CD14-positive monocyte (primary cell): ENCODE data around the gene ARIH2. TPM values are rescaled to one million over a fixed set of nuclear protein-coding genes. Genes with fewer than 3 reads are reported as not detected.
A peak's percentile ranks its signal among the peaks of the same experiment; 100 is the strongest.

Experiments used
- DNase-seq, 3 donors: peaks; one replicate each; pipeline ENCODE4 v3.0.0-alpha.2; 2011 to 2022
- H2AFZ ChIP-seq: 2 replicates; pipeline ENCODE4 v1.6.0; 2012; ENCODE audit warnings: mild to moderate bottlenecking, low read depth, low read length, inconsistent platforms; ENCODE audit not compliant: insufficient read depth, poor library complexity, severe bottlenecking
- H3K27ac ChIP-seq, 2 donors: 1 replicate in 1 of 2; 2 replicates in 1 of 2; pipeline ENCODE4 v1.5.1; 2012 to 2013; ENCODE audit warnings: low read length in 2 of 2, control low read depth in 1 of 2, inconsistent platforms in 1 of 2, low read depth in 1 of 2, mild to moderate bottlenecking in 1 of 2
- H3K27me3 ChIP-seq, 2 donors: one replicate each; pipeline versions ENCODE4 v1.6.0 to v1.6.1; 2011 to 2013; ENCODE audit warnings: low read length in 2 of 2; ENCODE audit not compliant: control insufficient read depth in 2 of 2, insufficient read depth in 2 of 2
- H3K36me3 ChIP-seq, 2 donors: replicated peaks in 1 of 2; 1 replicate in 1 of 2; 2 replicates in 1 of 2; pipeline versions ENCODE4 v1.5.1 to v1.6.1; 2012 to 2013; ENCODE audit warnings: low read length in 2 of 2, control low read depth in 1 of 2, inconsistent platforms in 1 of 2, mild to moderate bottlenecking in 1 of 2; ENCODE audit not compliant: insufficient read depth in 2 of 2, control insufficient read depth in 1 of 2
- H3K4me1 ChIP-seq, 2 donors: 1 replicate in 1 of 2; 2 replicates in 1 of 2; pipeline versions ENCODE4 v1.5.1 to v1.6.1; 2012 to 2013; ENCODE audit warnings: low read length in 2 of 2, control low read depth in 1 of 2, inconsistent platforms in 1 of 2, mild to moderate bottlenecking in 1 of 2, moderate library complexity in 1 of 2; ENCODE audit not compliant: insufficient read depth in 2 of 2, control insufficient read depth in 1 of 2
- H3K4me2 ChIP-seq: replicated peaks from 2 replicates; pipeline ENCODE3; 2012; ENCODE audit warnings: low read length, moderate library complexity, mild to moderate bottlenecking; ENCODE audit not compliant: poor library complexity, severe bottlenecking; ENCODE audit errors: extremely low read depth
- H3K4me3 ChIP-seq, 3 experiments: fragments of 200-600 bp in 1 of 3; sonication (generic) in 1 of 3; replicated peaks in 1 of 3; 1 replicate in 2 of 3; 2 replicates in 1 of 3; pipeline ENCODE4 v1.5.1; 2011 to 2013; ENCODE audit warnings: low read length in 3 of 3, mild to moderate bottlenecking in 3 of 3, control low read depth in 2 of 3, low read depth in 2 of 3, inconsistent platforms in 1 of 3, moderate library complexity in 1 of 3
- H3K79me2 ChIP-seq: 2 replicates; pipeline ENCODE4 v1.6.0; 2012; ENCODE audit warnings: mild to moderate bottlenecking, control low read depth, inconsistent platforms, low read length, moderate library complexity; ENCODE audit not compliant: insufficient read depth
- H3K9ac ChIP-seq: 2 replicates; pipeline ENCODE4 v1.6.0; 2017; ENCODE audit warnings: low read length, mild to moderate bottlenecking; ENCODE audit not compliant: insufficient read depth, poor library complexity, severe bottlenecking
- H3K9me3 ChIP-seq, 2 donors: replicated peaks in 1 of 2; 1 replicate in 1 of 2; 2 replicates in 1 of 2; pipeline versions ENCODE4 v1.5.1 to v1.6.1; 2012 to 2013; ENCODE audit warnings: low read length in 2 of 2, control low read depth in 1 of 2; ENCODE audit not compliant: control insufficient read depth in 1 of 2, insufficient read depth in 1 of 2
- H4K20me1 ChIP-seq: 2 replicates; pipeline ENCODE4 v1.6.0; 2012; ENCODE audit warnings: mild to moderate bottlenecking, low read length, control low read depth, moderate library complexity; ENCODE audit not compliant: insufficient read depth
- H3K27ac Mint-ChIP-seq, 7 donors: one replicate each; pipeline ENCODE4 v1.8.0; 2020; ENCODE audit warnings: mild to moderate bottlenecking in 7 of 7, mixed read lengths in 7 of 7, moderate library complexity in 6 of 7, inconsistent platforms in 2 of 7
- H3K27me3 Mint-ChIP-seq, 3 donors: one replicate each; pipeline ENCODE4 v1.8.0; 2021 to 2022; ENCODE audit warnings: low read depth in 3 of 3, mild to moderate bottlenecking in 3 of 3, mixed read lengths in 3 of 3, moderate library complexity in 3 of 3, inconsistent platforms in 1 of 3
- H3K36me3 Mint-ChIP-seq, 2 donors: one replicate each; pipeline ENCODE4 v1.8.0; 2020; ENCODE audit warnings: mixed read lengths in 2 of 2, inconsistent platforms in 1 of 2, mild to moderate bottlenecking in 1 of 2
- H3K4me1 Mint-ChIP-seq: one replicate; pipeline ENCODE4 v1.8.0; 2020; ENCODE audit warnings: mild to moderate bottlenecking, mixed read lengths
- H3K4me3 Mint-ChIP-seq, 2 donors: one replicate each; pipeline ENCODE4 v1.8.0; 2020; ENCODE audit warnings: mild to moderate bottlenecking in 2 of 2, mixed read lengths in 2 of 2, moderate library complexity in 1 of 2
- H3K9me3 Mint-ChIP-seq, 7 donors: one replicate each; pipeline ENCODE4 v1.8.0; 2020 to 2022; ENCODE audit warnings: mixed read lengths in 7 of 7, mild to moderate bottlenecking in 6 of 7, moderate library complexity in 6 of 7, inconsistent platforms in 2 of 7
- CTCF ChIP-seq: fragments of 200-600 bp; IDR thresholded peaks from one replicate; pipeline ENCODE4 v1.8.0; 2022; ENCODE audit warnings: antibody characterized with exemption, mild to moderate bottlenecking
- whole genome bisulfite sequencing: methylation state at CpG from one replicate; pipeline ENCODE4 v1.1.5; 2013; ENCODE audit warnings: missing lambda C conversion rate; ENCODE audit not compliant: insufficient coverage; 5-methylcytosine and 5-hydroxymethylcytosine counted together
- intact Hi-C, 2 donors: fragments of 100-400 bp; cut with micrococcal nuclease; formaldehyde crosslinking; loops; one replicate each; pipeline versions ENCODE4 v1.15.0 to v1.15.1; 2023
- polyA plus RNA-seq, 3 donors: library from polyadenylated mRNA; depleted of rRNA in 1 of 3; unstranded in 2 of 3; stranded (reverse) in 1 of 3; fragments of 300-500 nt in 2 of 3; fragments of >200 nt in 1 of 3; fragmentation: Illumina TruSeq in 2 of 3; gene quantifications; 1 replicate in 2 of 3; 2 replicates in 1 of 3; pipeline ENCODE4 v1.2.3, GENCODE V29; 2012 to 2021

ARIH2 gene
- polyA plus RNA-seq, 3 donors, result 68.2 to 94.8 (median 72.2) TPM

- DNase-seq, result no peak
- H3K27ac Mint-ChIP-seq, result peak overlapping the region in 1 of 7 donors; percentile 23
- H3K9ac ChIP-seq, result no peak overlapping the region
- H3K4me2 ChIP-seq, result no peak overlapping the region
- peaks cover 18 to 36% of the 10 kb centered on the region in 2 donors for H3K36me3 ChIP-seq
- H3K27me3 ChIP-seq, result no peaks in the 10 kb centered on the region
- H3K4me1 ChIP-seq, result peaks cover 7 to 11% of the 10 kb centered on the region in 2 donors
- H2AFZ ChIP-seq, result no peak overlapping the region
- H3K9me3 Mint-ChIP-seq, result no peaks in the 10 kb centered on the region
- H3K27me3 Mint-ChIP-seq, result peaks cover 0 to 3% (median 0%) of the 10 kb centered on the region in 3 donors
- intact Hi-C loops, result no loop called here
- H3K9me3 ChIP-seq, result no peaks in the 10 kb centered on the region
- H3K4me1 Mint-ChIP-seq, result peaks cover 18% of the 10 kb centered on the region
- H4K20me1 ChIP-seq, result peaks cover 52% of the 10 kb centered on the region
- peaks cover 44% of the 10 kb centered on the region for H3K79me2 ChIP-seq
- H3K27ac ChIP-seq, result no peak overlapping the region
- H3K4me3 ChIP-seq, result no peak overlapping the region
- H3K4me3 Mint-ChIP-seq, result no peak overlapping the region
- TF ChIP-seq CTCF, result no peak
- H3K36me3 Mint-ChIP-seq, result peaks cover 31 to 53% of the 10 kb centered on the region in 2 donors
These were observed 19.5 kb downstream of the ARIH2 start for GRCh38 chr3:48938156-48938555.

- no peak overlapping the region for H3K9ac ChIP-seq
These were observed 20.0 kb downstream of the ARIH2 start for GRCh38 chr3:48938689-48939088.

More at GRCh38 chr3:48938689-48939088, 20.0 kb downstream of the ARIH2 start:
- no peak overlapping the region for H3K27ac ChIP-seq
- no peak overlapping the region for H2AFZ ChIP-seq
- H3K9me3 Mint-ChIP-seq, result no peaks in the 10 kb centered on the region
- peaks cover 7 to 11% of the 10 kb centered on the region in 2 donors for H3K4me1 ChIP-seq
- H3K27ac Mint-ChIP-seq, result peak overlapping the region in 1 of 7 donors; percentile 15
- no peak for DNase-seq
- peaks cover 34 to 50% of the 10 kb centered on the region in 2 donors for H3K36me3 Mint-ChIP-seq
- 100% methylated on average over 1 of the region's 3 CpGs for WGBS
- peaks cover 44% of the 10 kb centered on the region for H3K79me2 ChIP-seq
- no peak overlapping the region for H3K4me3 ChIP-seq
- intact Hi-C loops, result no loop called here
- H4K20me1 ChIP-seq, result peaks cover 52% of the 10 kb centered on the region
- no peak overlapping the region for H3K4me2 ChIP-seq
- peaks cover 0 to 3% (median 0%) of the 10 kb centered on the region in 3 donors for H3K27me3 Mint-ChIP-seq
- H3K36me3 ChIP-seq, result peaks cover 20 to 36% of the 10 kb centered on the region in 2 donors
- no peak overlapping the region for H3K4me3 Mint-ChIP-seq
- H3K27me3 ChIP-seq, result no peaks in the 10 kb centered on the region
- H3K9me3 ChIP-seq, result no peaks in the 10 kb centered on the region
- TF ChIP-seq CTCF, result no peak
- peaks cover 18% of the 10 kb centered on the region for H3K4me1 Mint-ChIP-seq
